Measurements from ENCODE around the gene CHST12. TPM values are rescaled to one million over a fixed set of nuclear protein-coding genes. Genes with fewer than 3 reads are reported as not detected.

The CHST12 gene
- total RNA-seq, 6 donors from 2014 or later, result 10.2 to 35.9 (median 27.8) TPM

DNA sequence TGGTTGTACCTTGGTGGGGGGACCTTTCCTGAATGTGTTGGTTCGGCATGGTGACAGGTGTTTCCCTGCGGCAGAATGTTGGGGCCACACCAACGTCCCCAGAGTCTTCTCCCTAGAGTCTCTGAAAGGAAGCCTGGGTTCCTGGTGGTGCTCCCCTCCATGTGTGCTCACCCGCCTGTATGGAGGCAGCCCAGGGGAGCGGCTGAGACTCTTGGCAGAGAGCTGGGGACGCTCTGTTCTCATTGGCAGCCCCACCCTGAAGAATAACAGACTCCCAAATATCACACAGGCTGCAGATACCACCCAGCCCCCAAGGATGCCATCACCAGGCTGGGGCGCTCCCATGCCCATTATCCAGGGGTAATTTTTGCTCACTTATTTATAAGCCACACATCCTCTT lies 34.8 kb downstream of the CHST12 start:
- WGBS, 2 donors, result 82% methylated on average over 1 to 7 of the region's 7 CpGs
- Histone ChIP-seq H3K9me3 (no peaks in the 10 kb centered on the region), H3K4me1 (peaks cover 24 to 52% (median 37%) of the 10 kb centered on the region in 4 donors), H3K4me3 (no peak overlapping the region), H3K27ac (peak overlapping the region in 3 of 4 donors; percentile 8 to 38 (median 17)), H3K36me3 (peaks cover 8 to 20% (median 17%) of the 10 kb centered on the region in 4 donors), H3K27me3 (no peaks in the 10 kb centered on the region)
- DNase-seq (no peak), ATAC-seq (ENCODE audit: low FRiP score in 2 of 2) (peak in 1 of 2 donors; percentile 58)
- no peak for TF ChIP-seq EP300 (IDR thresholded peaks at IDR 0.05)
- TF ChIP-seq POLR2A (IDR thresholded peaks at IDR 0.05), result no peak
- TF ChIP-seq, protein P1, sequence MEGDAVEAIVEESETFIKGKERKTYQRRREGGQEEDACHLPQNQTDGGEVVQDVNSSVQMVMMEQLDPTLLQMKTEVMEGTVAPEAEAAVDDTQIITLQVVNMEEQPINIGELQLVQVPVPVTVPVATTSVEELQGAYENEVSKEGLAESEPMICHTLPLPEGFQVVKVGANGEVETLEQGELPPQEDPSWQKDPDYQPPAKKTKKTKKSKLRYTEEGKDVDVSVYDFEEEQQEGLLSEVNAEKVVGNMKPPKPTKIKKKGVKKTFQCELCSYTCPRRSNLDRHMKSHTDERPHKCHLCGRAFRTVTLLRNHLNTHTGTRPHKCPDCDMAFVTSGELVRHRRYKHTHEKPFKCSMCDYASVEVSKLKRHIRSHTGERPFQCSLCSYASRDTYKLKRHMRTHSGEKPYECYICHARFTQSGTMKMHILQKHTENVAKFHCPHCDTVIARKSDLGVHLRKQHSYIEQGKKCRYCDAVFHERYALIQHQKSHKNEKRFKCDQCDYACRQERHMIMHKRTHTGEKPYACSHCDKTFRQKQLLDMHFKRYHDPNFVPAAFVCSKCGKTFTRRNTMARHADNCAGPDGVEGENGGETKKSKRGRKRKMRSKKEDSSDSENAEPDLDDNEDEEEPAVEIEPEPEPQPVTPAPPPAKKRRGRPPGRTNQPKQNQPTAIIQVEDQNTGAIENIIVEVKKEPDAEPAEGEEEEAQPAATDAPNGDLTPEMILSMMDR (IDR thresholded peaks at IDR 0.05), result no peak
- no peak for TF ChIP-seq POLR2AphosphoS5 (IDR thresholded peaks at IDR 0.05)

DNA sequence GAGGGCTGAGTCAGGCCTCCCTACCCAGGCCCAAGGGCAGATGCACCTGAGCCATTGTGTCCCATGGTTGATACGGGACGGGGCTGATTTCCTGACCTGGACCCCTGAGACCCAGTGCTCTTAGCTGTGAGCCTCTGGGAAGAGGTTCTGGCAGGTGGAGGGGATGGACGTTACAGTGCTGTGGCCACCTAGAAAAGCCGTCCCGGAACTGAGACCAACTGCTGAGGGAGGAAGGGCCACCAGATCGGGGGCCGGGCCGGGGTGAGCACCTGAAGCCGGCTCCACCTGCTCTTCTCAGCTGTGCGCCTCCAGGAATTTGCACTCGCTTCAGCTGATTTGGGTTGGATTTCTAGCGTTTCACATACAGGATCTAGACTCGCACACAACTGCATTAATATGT lies 35.4 kb downstream of the CHST12 start:
- no peaks in the 10 kb centered on the region for H3K9me3 ChIP-seq
- peak overlapping the region in 1 of 4 donors; percentile 52 for H3K27ac ChIP-seq
- H3K4me1 ChIP-seq, result peaks cover 24 to 52% (median 36%) of the 10 kb centered on the region in 4 donors
- H3K4me3 ChIP-seq, result no peak overlapping the region
- H3K36me3 ChIP-seq, result peaks cover 3 to 14% (median 11%) of the 10 kb centered on the region in 4 donors
- ATAC-seq (ENCODE audit: low FRiP score in 2 of 2) (no peak), DNase-seq (no peak)
- TF ChIP-seq POLR2A (IDR thresholded peaks at IDR 0.05) (no peak), POLR2AphosphoS5 (IDR thresholded peaks at IDR 0.05) (no peak), EP300 (IDR thresholded peaks at IDR 0.05) (no peak)
- TF ChIP-seq, protein P1 (IDR thresholded peaks at IDR 0.05), result no peak
- no peaks in the 10 kb centered on the region for H3K27me3 ChIP-seq
- WGBS, 2 donors, result 86 to 94% methylated on average over 13 of the region's 13 CpGs

DNA sequence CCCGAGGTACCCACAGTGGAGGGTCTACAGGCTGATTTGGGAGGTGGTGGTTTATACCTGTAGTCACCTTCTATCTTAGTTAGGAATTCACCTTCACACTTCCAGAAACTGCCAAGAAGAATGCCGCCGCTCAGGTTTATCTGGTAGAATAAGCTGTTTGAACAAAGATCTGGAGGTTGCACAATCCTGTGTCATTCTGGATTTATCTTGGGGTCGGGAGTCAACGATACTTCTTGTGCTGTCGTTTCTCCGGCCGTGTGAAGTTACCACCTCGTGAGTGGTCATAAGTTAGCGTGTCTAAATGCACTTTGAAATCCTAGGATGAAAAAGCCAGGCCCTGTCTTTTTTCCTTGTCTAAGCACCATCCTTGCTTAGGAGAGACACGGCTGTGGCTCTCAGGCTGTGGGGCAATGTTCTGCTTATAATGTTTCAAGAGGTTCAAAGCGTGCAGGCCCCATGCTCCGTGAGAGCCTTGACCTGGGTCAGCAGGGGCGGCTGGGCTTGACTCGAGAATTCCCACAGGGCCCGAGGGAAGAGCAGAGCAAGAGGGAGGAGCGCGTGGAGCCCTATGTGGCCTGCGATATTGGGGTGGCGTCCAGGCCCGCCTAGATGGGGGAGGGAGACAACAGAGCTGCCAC lies 37.3 kb downstream of the CHST12 start:
- TF ChIP-seq, protein P1 (IDR thresholded peaks at IDR 0.05), result no peak
- TF ChIP-seq POLR2AphosphoS5 (IDR thresholded peaks at IDR 0.05) (no peak), EP300 (IDR thresholded peaks at IDR 0.05) (peak in 2 of 4 donors; percentile 10 to 70), POLR2A (IDR thresholded peaks at IDR 0.05) (no peak)
- H3K9me3 ChIP-seq, result no peaks in the 10 kb centered on the region
- no peaks in the 10 kb centered on the region for H3K27me3 ChIP-seq
- peak in 1 of 2 donors; percentile 81 for DNase-seq
- H3K4me3 ChIP-seq, result no peak overlapping the region
- peaks cover 24 to 52% (median 35%) of the 10 kb centered on the region in 4 donors for H3K4me1 ChIP-seq
- peaks cover 0 to 4% (median 0%) of the 10 kb centered on the region in 4 donors for H3K36me3 ChIP-seq
- ATAC-seq (ENCODE audit: low FRiP score in 2 of 2), result peak in 1 of 2 donors; percentile 58
- peak overlapping the region; percentile 50 to 81 (median 64) for H3K27ac ChIP-seq
- WGBS, 2 donors, result 60 to 64% methylated on average over 18 to 21 of the region's 21 CpGs

DNA sequence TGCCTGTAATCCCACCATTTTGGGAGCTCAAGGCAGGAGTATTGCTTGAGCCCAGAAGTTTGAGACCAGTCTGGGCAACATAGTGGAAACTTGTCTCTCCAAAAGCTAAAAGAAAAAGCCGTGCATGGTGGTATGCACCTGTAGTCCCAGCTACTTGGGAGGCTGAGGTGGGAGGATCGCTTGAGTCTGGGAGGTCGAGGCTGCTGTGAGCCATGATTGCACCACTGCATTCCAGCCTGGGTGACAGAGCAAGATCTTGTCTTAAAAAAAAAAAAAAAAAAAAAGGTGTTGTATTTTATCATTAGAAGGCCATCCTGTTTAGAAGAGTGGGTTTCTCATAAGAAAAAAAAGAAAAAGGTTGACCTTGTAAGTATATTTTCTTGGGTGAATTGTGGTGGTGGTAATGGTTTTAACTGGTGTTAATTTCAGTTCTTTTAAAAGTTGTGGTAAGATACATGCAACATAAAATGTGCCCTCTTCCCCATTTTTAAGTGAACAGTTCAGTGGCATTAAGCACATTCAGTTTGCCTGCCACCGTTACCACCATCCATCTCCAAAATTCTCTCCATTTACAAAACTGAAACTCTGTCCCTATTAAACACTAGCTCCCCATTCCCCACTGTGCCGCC lies 38.1 kb downstream of the CHST12 start:
- ATAC-seq (ENCODE audit: low FRiP score in 2 of 2) (no peak), DNase-seq (no peak)
- TF ChIP-seq POLR2A (IDR thresholded peaks at IDR 0.05), result no peak
- peaks cover 24 to 44% (median 32%) of the 10 kb centered on the region in 4 donors for H3K4me1 ChIP-seq
- peak overlapping the region; percentile 50 to 81 (median 64) for H3K27ac ChIP-seq
- WGBS, 2 donors, result 80 to 89% methylated on average over 5 of the region's 5 CpGs
- no peaks in the 10 kb centered on the region for H3K9me3 ChIP-seq
- peaks cover 0 to 3% (median 0%) of the 10 kb centered on the region in 4 donors for H3K36me3 ChIP-seq
- no peak overlapping the region for H3K4me3 ChIP-seq
- H3K27me3 ChIP-seq, result no peaks in the 10 kb centered on the region

DNA sequence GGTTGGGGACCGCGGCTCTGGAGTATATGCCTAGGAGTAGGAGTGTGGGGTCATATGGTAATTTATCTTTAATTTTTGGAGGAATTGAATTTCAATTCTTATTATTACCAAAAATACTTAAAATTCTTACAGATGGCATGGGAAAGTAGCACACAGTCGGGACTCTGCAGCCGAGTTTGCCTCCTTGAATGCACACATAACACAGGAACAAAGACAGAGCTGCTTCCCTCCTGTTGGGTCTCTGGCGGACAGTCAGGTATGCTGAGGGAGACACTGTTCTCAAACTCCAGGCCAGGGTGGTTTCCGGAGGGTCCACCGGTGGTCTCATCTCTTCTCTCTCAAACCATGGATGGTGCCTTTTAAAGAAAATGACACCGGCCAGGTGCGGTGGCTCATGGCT lies 40.1 kb downstream of the CHST12 start:
- 97 to 98% methylated on average over 7 to 9 of the region's 9 CpGs for WGBS, 2 donors
- TF ChIP-seq, protein P1 (IDR thresholded peaks at IDR 0.05), result no peak
- no peak for TF ChIP-seq EP300 (IDR thresholded peaks at IDR 0.05)
- no peak for TF ChIP-seq POLR2AphosphoS5 (IDR thresholded peaks at IDR 0.05)
- Histone ChIP-seq H3K36me3 (peaks cover 0 to 6% (median 0%) of the 10 kb centered on the region in 4 donors), H3K4me3 (no peak overlapping the region), H3K27me3 (no peaks in the 10 kb centered on the region), H3K4me1 (peaks cover 11 to 25% (median 17%) of the 10 kb centered on the region in 4 donors), H3K9me3 (no peaks in the 10 kb centered on the region), H3K27ac (no peak overlapping the region)
- DNase-seq (no peak), ATAC-seq (ENCODE audit: low FRiP score in 2 of 2) (no peak)
